Cerebellar nuclear complex (tissue), 1 donor: ENCODE results near the gene ERCC1.

Source experiments
- DNase-seq, 2 experiments: peaks; one replicate each; lab custom pipeline; 2025; lab: John Stamatoyannopoulos, UW

The ERCC1 gene

GRCh38 chr19:45423589-45424190 is at the start of gene ERCC1:
TSS of gene ERCC1 (minus strand) at chr19:45423917. CDS start at chr19:45423374, 543 bp downstream.
- peak; percentile 67 for DNase-seq

- no peak for DNase-seq
Measured at GRCh38 chr19:45473367-45473681, 49.6 kb upstream of the ERCC1 start.

- no peak for DNase-seq
Measured at GRCh38 chr19:45472563-45473366, 49.0 kb upstream of the ERCC1 start.

GRCh38 chr19:45471931-45472562 is 48.3 kb upstream of the ERCC1 start:
- no peak for DNase-seq

GRCh38 chr19:45471111-45471930 is 47.6 kb upstream of the ERCC1 start:
- DNase-seq: no peak

GRCh38 chr19:45470762-45471081 is 47.0 kb upstream of the ERCC1 start:
- no peak for DNase-seq

- DNase-seq: no peak
Measured at GRCh38 chr19:45469945-45470761, 46.4 kb upstream of the ERCC1 start.

GRCh38 chr19:45469132-45469944 is 45.6 kb upstream of the ERCC1 start:
- peak; percentile 64 to 82 for DNase-seq

- DNase-seq: no peak
Measured at GRCh38 chr19:45468803-45469131, 45.0 kb upstream of the ERCC1 start.

GRCh38 chr19:45468159-45468651 is 44.5 kb upstream of the ERCC1 start:
- DNase-seq: no peak

- peak in 1 of 2 experiments; percentile 82 for DNase-seq
Measured at GRCh38 chr19:45467456-45468158, 43.9 kb upstream of the ERCC1 start, which contains the start of gene FOSB. TSS of gene FOSB (plus strand) at chr19:45467996. CDS start at chr19:45468587, 591 bp downstream.

GRCh38 chr19:45467115-45467455 is 43.4 kb upstream of the ERCC1 start:
- no peak for DNase-seq

GRCh38 chr19:45464852-45465441 is 41.2 kb upstream of the ERCC1 start:
- DNase-seq: no peak

GRCh38 chr19:45464274-45464673 is 40.6 kb upstream of the ERCC1 start:
- DNase-seq: no peak

- DNase-seq: no peak
Measured at GRCh38 chr19:45463241-45463640, 39.5 kb upstream of the ERCC1 start.

GRCh38 chr19:45462174-45462573 is 38.5 kb upstream of the ERCC1 start:
- no peak for DNase-seq

- no peak for DNase-seq
Measured at GRCh38 chr19:45460807-45461347, 37.2 kb upstream of the ERCC1 start.

- DNase-seq: no peak
Measured at GRCh38 chr19:45457776-45458175, 34.1 kb upstream of the ERCC1 start.

GRCh38 chr19:45456500-45456815 is 32.7 kb upstream of the ERCC1 start:
- no peak for DNase-seq
